H1 (cell line): ENCODE measurements around the gene PRSS16. TPM values are rescaled to one million over a fixed set of nuclear protein-coding genes. Genes with fewer than 3 reads are reported as not detected.

ENCODE experiments used
- ASH2L ChIP-seq: fragments of 200-600, 300-600 bp; sonication (generic); IDR thresholded peaks from one replicate; pipeline ENCODE4 v1.7.1; 2017; ENCODE audit warnings: low read length
- CTCF ChIP-seq, 3 experiments: IDR thresholded peaks; 1 replicate in 2 of 3; 2 replicates in 1 of 3; pipeline versions ENCODE4 v1.5.1 to v1.6.1; 2011; ENCODE audit warnings: low read length in 3 of 3, mild to moderate bottlenecking in 3 of 3, inconsistent platforms in 2 of 3, low read depth in 1 of 3, moderate library complexity in 1 of 3; ENCODE audit not compliant: insufficient read depth in 1 of 3; ENCODE audit errors: control extremely low read depth in 1 of 3
- RAD21 ChIP-seq, 2 experiments: IDR thresholded peaks in 1 of 2; conservative IDR thresholded peaks in 1 of 2; 2 replicates each; pipeline ENCODE4 v1.6.1; 2011; ENCODE audit warnings: low read depth in 2 of 2, low read length in 2 of 2, improper control_type of control experiment in 1 of 2, inconsistent platforms in 1 of 2, mild to moderate bottlenecking in 1 of 2, moderate library complexity in 1 of 2
- RBBP5 ChIP-seq: IDR thresholded peaks from 2 replicates; pipeline ENCODE4 v1.7.1; 2012; ENCODE audit warnings: low read depth, mild to moderate bottlenecking, inconsistent platforms, low read length, moderate library complexity, borderline replicate concordance
- SAP30 ChIP-seq: fragments of 300-600 bp; sonication (generic); IDR thresholded peaks from 2 replicates; pipeline ENCODE4 v1.7.1; 2012; ENCODE audit warnings: low read length, moderate library complexity, mild to moderate bottlenecking, inconsistent platforms; ENCODE audit not compliant: insufficient read depth, insufficient replicate concordance
- SP4 ChIP-seq: IDR thresholded peaks from 2 replicates; pipeline ENCODE4 v1.6.1; 2012; ENCODE audit warnings: low read length, inconsistent platforms
- YY1 ChIP-seq: IDR thresholded peaks from 2 replicates; pipeline ENCODE4 v1.6.1; 2011; ENCODE audit warnings: low read depth, mild to moderate bottlenecking, low read length
- ZNF274 ChIP-seq: IDR thresholded peaks from 2 replicates; pipeline ENCODE4 v1.7.0; 2012; ENCODE audit warnings: low read length, borderline replicate concordance; ENCODE audit errors: extremely low read depth
- polyA plus RNA-seq, 7 experiments: library from polyadenylated mRNA; depleted of rRNA in 3 of 7; stranded (reverse) in 5 of 7; unstranded in 2 of 7; fragments of >200 nt in 5 of 7; fragments of 200-250 nt in 2 of 7; gene quantifications; 1 replicate in 5 of 7; 2 replicates in 1 of 7; 4 replicates in 1 of 7; pipeline versions ENCODE4 v1.2.1 to v1.2.3, GENCODE V29; 2011 to 2013; ENCODE audit warnings: missing spikeins in 2 of 7, mixed read lengths in 2 of 7
- total RNA-seq: library from RNA; stranded (reverse); fragmentation: NEBNext Ultra II Directional; extraction: Animal tissue kit (Norgen Biotek cat#: 25700); gene quantifications from 2 replicates; pipeline ENCODE4 v1.2.1, GENCODE V29; 2021
- TF ChIP-seq, protein P1 (sequence below): fragments of 300-600 bp; sonication (generic); IDR thresholded peaks from 2 replicates; pipeline ENCODE4 v1.7.1; 2012; ENCODE audit warnings: low read length, moderate library complexity, mild to moderate bottlenecking, inconsistent platforms; ENCODE audit not compliant: insufficient replicate concordance

The PRSS16 gene
- total and polyA plus RNA-seq, 2 of the 8 experiments (the other 6 are each of a cell fraction or from before 2014, with no cell fraction given): 20.2 to 38.9 TPM

GRCh38 chr6:27216874-27217273 lies 30.6 kb upstream of the PRSS16 start (continued):
- TF ChIP-seq, protein P1, sequence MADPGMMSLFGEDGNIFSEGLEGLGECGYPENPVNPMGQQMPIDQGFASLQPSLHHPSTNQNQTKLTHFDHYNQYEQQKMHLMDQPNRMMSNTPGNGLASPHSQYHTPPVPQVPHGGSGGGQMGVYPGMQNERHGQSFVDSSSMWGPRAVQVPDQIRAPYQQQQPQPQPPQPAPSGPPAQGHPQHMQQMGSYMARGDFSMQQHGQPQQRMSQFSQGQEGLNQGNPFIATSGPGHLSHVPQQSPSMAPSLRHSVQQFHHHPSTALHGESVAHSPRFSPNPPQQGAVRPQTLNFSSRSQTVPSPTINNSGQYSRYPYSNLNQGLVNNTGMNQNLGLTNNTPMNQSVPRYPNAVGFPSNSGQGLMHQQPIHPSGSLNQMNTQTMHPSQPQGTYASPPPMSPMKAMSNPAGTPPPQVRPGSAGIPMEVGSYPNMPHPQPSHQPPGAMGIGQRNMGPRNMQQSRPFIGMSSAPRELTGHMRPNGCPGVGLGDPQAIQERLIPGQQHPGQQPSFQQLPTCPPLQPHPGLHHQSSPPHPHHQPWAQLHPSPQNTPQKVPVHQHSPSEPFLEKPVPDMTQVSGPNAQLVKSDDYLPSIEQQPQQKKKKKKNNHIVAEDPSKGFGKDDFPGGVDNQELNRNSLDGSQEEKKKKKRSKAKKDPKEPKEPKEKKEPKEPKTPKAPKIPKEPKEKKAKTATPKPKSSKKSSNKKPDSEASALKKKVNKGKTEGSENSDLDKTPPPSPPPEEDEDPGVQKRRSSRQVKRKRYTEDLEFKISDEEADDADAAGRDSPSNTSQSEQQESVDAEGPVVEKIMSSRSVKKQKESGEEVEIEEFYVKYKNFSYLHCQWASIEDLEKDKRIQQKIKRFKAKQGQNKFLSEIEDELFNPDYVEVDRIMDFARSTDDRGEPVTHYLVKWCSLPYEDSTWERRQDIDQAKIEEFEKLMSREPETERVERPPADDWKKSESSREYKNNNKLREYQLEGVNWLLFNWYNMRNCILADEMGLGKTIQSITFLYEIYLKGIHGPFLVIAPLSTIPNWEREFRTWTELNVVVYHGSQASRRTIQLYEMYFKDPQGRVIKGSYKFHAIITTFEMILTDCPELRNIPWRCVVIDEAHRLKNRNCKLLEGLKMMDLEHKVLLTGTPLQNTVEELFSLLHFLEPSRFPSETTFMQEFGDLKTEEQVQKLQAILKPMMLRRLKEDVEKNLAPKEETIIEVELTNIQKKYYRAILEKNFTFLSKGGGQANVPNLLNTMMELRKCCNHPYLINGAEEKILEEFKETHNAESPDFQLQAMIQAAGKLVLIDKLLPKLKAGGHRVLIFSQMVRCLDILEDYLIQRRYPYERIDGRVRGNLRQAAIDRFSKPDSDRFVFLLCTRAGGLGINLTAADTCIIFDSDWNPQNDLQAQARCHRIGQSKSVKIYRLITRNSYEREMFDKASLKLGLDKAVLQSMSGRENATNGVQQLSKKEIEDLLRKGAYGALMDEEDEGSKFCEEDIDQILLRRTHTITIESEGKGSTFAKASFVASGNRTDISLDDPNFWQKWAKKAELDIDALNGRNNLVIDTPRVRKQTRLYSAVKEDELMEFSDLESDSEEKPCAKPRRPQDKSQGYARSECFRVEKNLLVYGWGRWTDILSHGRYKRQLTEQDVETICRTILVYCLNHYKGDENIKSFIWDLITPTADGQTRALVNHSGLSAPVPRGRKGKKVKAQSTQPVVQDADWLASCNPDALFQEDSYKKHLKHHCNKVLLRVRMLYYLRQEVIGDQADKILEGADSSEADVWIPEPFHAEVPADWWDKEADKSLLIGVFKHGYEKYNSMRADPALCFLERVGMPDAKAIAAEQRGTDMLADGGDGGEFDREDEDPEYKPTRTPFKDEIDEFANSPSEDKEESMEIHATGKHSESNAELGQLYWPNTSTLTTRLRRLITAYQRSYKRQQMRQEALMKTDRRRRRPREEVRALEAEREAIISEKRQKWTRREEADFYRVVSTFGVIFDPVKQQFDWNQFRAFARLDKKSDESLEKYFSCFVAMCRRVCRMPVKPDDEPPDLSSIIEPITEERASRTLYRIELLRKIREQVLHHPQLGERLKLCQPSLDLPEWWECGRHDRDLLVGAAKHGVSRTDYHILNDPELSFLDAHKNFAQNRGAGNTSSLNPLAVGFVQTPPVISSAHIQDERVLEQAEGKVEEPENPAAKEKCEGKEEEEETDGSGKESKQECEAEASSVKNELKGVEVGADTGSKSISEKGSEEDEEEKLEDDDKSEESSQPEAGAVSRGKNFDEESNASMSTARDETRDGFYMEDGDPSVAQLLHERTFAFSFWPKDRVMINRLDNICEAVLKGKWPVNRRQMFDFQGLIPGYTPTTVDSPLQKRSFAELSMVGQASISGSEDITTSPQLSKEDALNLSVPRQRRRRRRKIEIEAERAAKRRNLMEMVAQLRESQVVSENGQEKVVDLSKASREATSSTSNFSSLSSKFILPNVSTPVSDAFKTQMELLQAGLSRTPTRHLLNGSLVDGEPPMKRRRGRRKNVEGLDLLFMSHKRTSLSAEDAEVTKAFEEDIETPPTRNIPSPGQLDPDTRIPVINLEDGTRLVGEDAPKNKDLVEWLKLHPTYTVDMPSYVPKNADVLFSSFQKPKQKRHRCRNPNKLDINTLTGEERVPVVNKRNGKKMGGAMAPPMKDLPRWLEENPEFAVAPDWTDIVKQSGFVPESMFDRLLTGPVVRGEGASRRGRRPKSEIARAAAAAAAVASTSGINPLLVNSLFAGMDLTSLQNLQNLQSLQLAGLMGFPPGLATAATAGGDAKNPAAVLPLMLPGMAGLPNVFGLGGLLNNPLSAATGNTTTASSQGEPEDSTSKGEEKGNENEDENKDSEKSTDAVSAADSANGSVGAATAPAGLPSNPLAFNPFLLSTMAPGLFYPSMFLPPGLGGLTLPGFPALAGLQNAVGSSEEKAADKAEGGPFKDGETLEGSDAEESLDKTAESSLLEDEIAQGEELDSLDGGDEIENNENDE: no peak
- TF ChIP-seq ZNF274 (no peak), ASH2L (no peak), RBBP5 (no peak), YY1 (no peak), SAP30 (no peak), SP4 (no peak), CTCF (IDR thresholded peaks at IDR 0.05; ENCODE audit: control extremely low read depth in 1 of 3, insufficient read depth in 1 of 3, low read depth in 1 of 3, low read length in 3 of 3) (no peak), RAD21 (IDR thresholded peaks at IDR 0.05 in 1 of 2, conservative IDR thresholded peaks at IDR 0.05 in 1 of 2; ENCODE audit: low read depth in 2 of 2, low read length in 2 of 2) (no peak)
